SU-DHL-6 (cell line): Measurements from ENCODE around the gene LRRC75A.

ENCODE experiments used
- EZH2phosphoT487 ChIP-seq: fragments of 200-600 bp; sonication (generic), shearing (Covaris generic); conservative IDR thresholded peaks from 2 replicates; pipeline ENCODE4 v1.6.1; 2018; ENCODE audit warnings: mild to moderate bottlenecking, antibody characterized with exemption, low read length, moderate library complexity, mixed read lengths
- TF ChIP-seq, protein P1 (sequence below): fragments of 200-600 bp; sonication (generic); IDR thresholded peaks from one replicate; pipeline ENCODE4 v1.5.1; 2017; ENCODE audit warnings: antibody characterized with exemption, mild to moderate bottlenecking, low read length, moderate library complexity; ENCODE audit not compliant: insufficient read depth, poor library complexity, severe bottlenecking

DNA sequence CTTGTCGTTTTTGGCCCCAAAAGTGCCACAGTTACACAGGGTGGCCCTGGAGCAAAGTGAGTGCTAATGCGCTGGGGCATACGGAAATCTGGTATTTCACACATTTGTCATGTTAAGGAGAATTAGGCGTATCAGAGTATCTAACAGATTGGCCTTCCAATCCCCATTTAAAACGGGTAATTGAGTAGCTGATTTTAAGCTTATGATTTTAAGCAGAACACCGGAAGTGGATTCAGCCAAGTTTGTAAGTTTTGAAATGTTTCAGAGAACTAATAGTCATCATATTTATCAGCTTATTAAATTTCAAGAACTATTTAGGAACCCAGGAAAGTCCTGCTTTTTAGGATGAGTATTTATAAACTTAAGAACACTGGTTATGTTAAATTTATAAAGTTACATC, 19.5 kb downstream of the LRRC75A start:
- TF ChIP-seq, protein P1, sequence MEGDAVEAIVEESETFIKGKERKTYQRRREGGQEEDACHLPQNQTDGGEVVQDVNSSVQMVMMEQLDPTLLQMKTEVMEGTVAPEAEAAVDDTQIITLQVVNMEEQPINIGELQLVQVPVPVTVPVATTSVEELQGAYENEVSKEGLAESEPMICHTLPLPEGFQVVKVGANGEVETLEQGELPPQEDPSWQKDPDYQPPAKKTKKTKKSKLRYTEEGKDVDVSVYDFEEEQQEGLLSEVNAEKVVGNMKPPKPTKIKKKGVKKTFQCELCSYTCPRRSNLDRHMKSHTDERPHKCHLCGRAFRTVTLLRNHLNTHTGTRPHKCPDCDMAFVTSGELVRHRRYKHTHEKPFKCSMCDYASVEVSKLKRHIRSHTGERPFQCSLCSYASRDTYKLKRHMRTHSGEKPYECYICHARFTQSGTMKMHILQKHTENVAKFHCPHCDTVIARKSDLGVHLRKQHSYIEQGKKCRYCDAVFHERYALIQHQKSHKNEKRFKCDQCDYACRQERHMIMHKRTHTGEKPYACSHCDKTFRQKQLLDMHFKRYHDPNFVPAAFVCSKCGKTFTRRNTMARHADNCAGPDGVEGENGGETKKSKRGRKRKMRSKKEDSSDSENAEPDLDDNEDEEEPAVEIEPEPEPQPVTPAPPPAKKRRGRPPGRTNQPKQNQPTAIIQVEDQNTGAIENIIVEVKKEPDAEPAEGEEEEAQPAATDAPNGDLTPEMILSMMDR: no peak
- TF ChIP-seq EZH2phosphoT487: no peak
